ENCODE data around the gene NACC1. TPM values are rescaled to one million over a fixed set of nuclear protein-coding genes. Genes with fewer than 3 reads are reported as not detected.
A peak's percentile ranks its signal among the peaks of the same experiment; 100 is the strongest.

The NACC1 gene
- total RNA-seq, 1 donor, result 16.0 TPM

- Histone ChIP-seq H3K4me1 (ENCODE audit: insufficient read depth, low read length) (peaks cover 37% of the 10 kb centered on the region), H3K9me3 (ENCODE audit: low read depth, low read length) (no peaks in the 10 kb centered on the region), H3K4me3 (ENCODE audit: low read length) (no peak overlapping the region), H3K27me3 (ENCODE audit: insufficient read depth, low read length) (peaks cover 3% of the 10 kb centered on the region)
These were observed 24.5 kb upstream of the NACC1 start for GRCh38 chr19:13093407-13094105.

GRCh38 chr19:13094106-13094504 is 24.0 kb upstream of the NACC1 start:
- H3K4me1 ChIP-seq (ENCODE audit: insufficient read depth, low read length), result peaks cover 42% of the 10 kb centered on the region
- peaks cover 3% of the 10 kb centered on the region for H3K27me3 ChIP-seq (ENCODE audit: insufficient read depth, low read length)
- no peak overlapping the region for H3K4me3 ChIP-seq (ENCODE audit: low read length)
- no peaks in the 10 kb centered on the region for H3K9me3 ChIP-seq (ENCODE audit: low read depth, low read length)

DNA sequence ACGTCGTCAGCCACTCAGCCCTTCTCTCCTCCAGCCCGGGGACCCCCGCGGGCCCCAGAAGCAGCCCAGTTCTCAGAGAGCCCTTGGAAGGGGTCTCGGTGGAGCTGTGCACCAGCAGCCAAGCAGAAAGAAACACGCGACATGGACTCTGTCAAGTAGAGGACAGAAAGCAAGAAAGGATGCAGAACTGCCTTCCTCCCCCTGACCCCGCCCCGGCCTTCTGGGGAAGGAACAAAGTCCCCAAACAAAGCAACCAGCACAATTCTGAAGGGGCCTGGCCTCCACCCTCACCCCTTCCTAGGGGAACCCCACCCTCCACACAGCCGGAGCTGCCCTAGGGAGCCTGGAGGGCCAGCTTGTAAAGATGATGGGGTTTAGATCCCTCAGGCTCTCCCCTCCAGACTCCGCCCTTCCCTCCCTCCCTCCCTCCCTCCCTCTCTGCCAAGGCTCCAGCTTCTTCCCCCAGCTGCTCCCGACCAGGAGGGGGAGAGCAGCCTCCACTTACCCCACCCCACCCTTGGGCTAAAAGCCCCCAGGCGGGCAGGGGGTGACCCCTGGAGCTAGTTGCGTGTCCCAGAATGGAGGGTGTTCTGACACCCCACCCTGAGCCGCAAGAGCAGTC is 23.2 kb upstream of the NACC1 start:
- Histone ChIP-seq H3K4me1 (ENCODE audit: insufficient read depth, low read length) (peaks cover 50% of the 10 kb centered on the region), H3K9me3 (ENCODE audit: low read depth, low read length) (no peaks in the 10 kb centered on the region), H3K4me3 (ENCODE audit: low read length) (peak overlapping the region; percentile 49), H3K27me3 (ENCODE audit: insufficient read depth, low read length) (peaks cover 3% of the 10 kb centered on the region)

GRCh38 chr19:13095393-13095784 is 22.7 kb upstream of the NACC1 start:
- H3K4me1 ChIP-seq (ENCODE audit: insufficient read depth, low read length), result peaks cover 55% of the 10 kb centered on the region
- peak overlapping the region; percentile 49 for H3K4me3 ChIP-seq (ENCODE audit: low read length)
- peaks cover 3% of the 10 kb centered on the region for H3K27me3 ChIP-seq (ENCODE audit: insufficient read depth, low read length)
- H3K9me3 ChIP-seq (ENCODE audit: low read depth, low read length), result no peaks in the 10 kb centered on the region

DNA sequence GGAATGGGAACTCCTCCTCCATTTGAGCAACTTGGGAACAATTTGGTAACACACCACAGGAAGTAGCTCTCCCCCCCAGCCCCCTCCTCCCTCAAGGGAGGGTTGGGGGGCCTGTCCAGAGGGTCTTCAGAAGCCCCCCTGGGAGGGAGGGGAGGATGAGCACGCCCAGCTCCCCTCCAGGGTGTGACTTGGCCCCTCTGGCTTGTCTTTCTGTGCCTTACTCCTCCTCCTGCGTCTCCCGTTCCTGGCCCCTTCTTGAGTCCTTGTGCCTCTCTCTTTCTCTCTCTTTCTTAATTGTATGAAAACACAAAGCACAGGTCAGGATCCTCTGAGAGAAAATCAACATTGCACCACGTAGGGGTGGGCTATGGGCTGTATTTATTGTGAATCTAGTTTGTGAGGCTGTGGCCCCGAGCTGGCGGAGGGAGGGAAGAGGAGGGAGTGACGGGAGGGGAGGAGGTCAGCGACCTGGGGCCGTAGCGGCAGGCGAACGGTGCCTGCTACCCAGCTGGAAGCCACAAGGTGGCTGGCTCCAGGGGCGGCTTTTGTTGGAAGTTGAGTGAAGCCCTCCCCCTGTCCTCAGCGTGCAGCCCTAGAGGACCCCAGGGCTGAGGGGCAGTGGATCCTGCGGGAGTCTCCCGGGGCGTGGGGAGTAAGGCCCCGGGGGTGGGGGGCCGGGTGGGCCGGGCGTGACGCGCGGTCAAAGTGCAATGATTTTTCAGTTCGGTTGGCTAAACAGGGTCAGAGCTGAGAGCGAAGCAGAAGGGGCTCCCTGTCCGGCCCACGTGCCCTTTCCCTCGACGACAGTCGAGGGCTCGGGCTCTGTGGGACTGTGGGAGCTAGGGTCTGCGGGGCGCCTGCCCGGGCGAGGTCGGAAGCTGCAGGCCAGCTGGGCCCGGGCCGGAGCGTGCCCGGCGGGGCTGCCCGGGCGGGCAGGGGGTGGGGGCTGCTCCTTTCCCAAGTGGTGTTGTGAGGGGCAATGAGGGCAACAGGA is 21.8 kb upstream of the NACC1 start:
- H3K27me3 ChIP-seq (ENCODE audit: insufficient read depth, low read length), result peaks cover 3% of the 10 kb centered on the region
- H3K9me3 ChIP-seq (ENCODE audit: low read depth, low read length), result no peaks in the 10 kb centered on the region
- peaks cover 63% of the 10 kb centered on the region for H3K4me1 ChIP-seq (ENCODE audit: insufficient read depth, low read length)
- H3K4me3 ChIP-seq (ENCODE audit: low read length), result peak overlapping the region; percentile 49

- Histone ChIP-seq H3K27me3 (ENCODE audit: insufficient read depth, low read length) (peaks cover 3% of the 10 kb centered on the region), H3K4me1 (ENCODE audit: insufficient read depth, low read length) (peaks cover 71% of the 10 kb centered on the region), H3K9me3 (ENCODE audit: low read depth, low read length) (no peaks in the 10 kb centered on the region), H3K4me3 (ENCODE audit: low read length) (peak overlapping the region; percentile 49)
These were observed 21.0 kb upstream of the NACC1 start for GRCh38 chr19:13097033-13097462.

DNA sequence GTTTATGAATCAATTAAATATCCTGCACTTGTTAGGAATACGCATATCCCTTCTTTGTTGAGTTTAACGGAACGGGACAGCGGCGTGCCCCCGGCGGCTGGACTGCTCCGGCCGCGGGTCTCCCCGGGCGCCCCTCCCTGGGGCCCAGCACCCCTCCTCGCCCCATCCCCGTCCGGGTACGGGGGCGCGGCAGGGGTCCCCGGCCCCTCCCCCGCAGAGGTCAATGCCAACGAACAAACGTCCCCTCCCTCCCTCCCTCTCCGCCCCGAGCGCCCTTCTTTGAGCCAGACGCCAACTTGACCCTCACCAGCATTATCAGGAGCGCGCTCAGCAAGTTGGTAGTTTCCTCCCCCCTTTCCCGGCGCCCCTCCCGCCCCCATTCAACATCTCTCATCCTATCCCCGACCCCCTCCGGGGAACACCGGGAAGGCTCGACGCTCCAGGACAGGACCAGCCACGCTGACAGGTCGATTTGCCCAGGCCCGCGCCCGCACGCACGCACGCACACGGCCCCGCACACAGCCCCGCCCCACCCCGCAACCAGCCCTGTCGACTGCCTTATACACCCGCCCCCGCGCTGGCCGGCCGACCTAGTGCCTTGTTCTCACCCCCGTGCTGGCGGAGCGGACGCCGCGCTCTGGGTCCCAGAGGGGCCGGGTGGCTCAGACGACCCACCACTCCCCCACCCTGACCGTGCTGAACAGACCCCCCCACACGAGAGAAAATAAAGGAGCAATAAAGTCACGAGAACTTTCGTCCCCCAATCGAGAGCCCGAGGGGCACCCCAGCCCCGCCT is 20.4 kb upstream of the NACC1 start:
- Histone ChIP-seq H3K9me3 (ENCODE audit: low read depth, low read length) (no peaks in the 10 kb centered on the region), H3K27me3 (ENCODE audit: insufficient read depth, low read length) (peaks cover 3% of the 10 kb centered on the region), H3K4me3 (ENCODE audit: low read length) (peak overlapping the region; percentile 49), H3K4me1 (ENCODE audit: insufficient read depth, low read length) (peaks cover 75% of the 10 kb centered on the region)

GRCh38 chr19:13098277-13099072 is 19.6 kb upstream of the NACC1 start:
- H3K4me3 ChIP-seq (ENCODE audit: low read length), result peak overlapping the region; percentile 38
- no peaks in the 10 kb centered on the region for H3K9me3 ChIP-seq (ENCODE audit: low read depth, low read length)
- H3K4me1 ChIP-seq (ENCODE audit: insufficient read depth, low read length), result peaks cover 83% of the 10 kb centered on the region
- H3K27me3 ChIP-seq (ENCODE audit: insufficient read depth, low read length), result peaks cover 3% of the 10 kb centered on the region

DNA sequence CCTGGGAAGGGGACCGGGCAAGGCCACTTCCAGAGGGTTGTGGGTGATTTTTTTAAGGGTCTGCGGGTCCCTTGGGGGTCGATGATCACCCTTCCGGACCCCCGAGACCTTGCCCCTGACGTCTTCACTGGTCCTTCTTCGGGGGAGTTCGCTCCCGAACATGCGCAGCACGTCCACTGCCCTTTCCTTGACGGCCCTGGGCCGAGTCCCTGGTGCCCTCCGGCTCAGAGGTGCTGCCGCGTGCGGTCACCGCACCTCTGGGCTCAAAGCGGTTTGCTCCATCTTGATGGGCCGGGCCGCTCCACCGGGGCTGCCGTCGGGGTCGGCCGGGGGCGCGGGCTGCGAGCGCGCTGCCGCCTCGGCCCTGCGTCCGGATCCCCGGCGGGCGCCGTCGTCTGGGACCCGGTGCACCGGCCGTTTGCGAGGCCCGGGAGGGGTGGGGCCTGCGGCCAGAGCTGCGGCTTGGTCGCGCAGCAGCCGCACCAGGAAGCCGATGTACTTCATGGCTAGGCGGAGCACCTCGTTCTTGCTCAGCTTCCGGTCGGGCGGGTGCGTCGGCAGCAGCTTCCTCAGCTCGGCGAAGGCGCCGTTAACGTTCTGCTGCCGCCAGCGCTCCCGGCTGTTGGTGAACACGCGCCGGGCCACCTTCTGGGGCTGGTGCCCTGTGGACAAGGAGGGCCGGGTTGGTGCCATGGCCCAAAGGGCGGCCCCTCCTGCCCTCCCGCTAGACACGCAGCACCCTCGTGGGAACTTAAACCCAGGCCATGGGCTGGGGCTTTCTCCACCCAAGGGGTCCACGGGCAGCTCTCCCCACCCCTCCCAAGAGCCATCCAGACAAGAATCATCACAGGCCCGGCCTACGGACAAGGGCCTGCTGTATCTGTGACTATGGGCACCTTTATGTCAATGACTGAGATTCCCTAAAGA is 18.7 kb upstream of the NACC1 start:
- peaks cover 86% of the 10 kb centered on the region for H3K4me1 ChIP-seq (ENCODE audit: insufficient read depth, low read length)
- peaks cover 3% of the 10 kb centered on the region for H3K27me3 ChIP-seq (ENCODE audit: insufficient read depth, low read length)
- peak overlapping the region; percentile 38 for H3K4me3 ChIP-seq (ENCODE audit: low read length)
- no peaks in the 10 kb centered on the region for H3K9me3 ChIP-seq (ENCODE audit: low read depth, low read length)

- Histone ChIP-seq H3K27me3 (ENCODE audit: insufficient read depth, low read length) (peaks cover 3% of the 10 kb centered on the region), H3K4me1 (ENCODE audit: insufficient read depth, low read length) (peaks cover 87% of the 10 kb centered on the region), H3K9me3 (ENCODE audit: low read depth, low read length) (no peaks in the 10 kb centered on the region), H3K4me3 (ENCODE audit: low read length) (peak overlapping the region; percentile 38)
These were observed 18.0 kb upstream of the NACC1 start for GRCh38 chr19:13100031-13100588.

GRCh38 chr19:13100841-13101589 is 17.0 kb upstream of the NACC1 start:
- Histone ChIP-seq H3K4me3 (ENCODE audit: low read length) (peak overlapping the region; percentile 76), H3K9me3 (ENCODE audit: low read depth, low read length) (no peaks in the 10 kb centered on the region), H3K27me3 (ENCODE audit: insufficient read depth, low read length) (peaks cover 3% of the 10 kb centered on the region), H3K4me1 (ENCODE audit: insufficient read depth, low read length) (peaks cover 89% of the 10 kb centered on the region)
